ENCODE measurements around the gene RICTOR.

- TF ChIP-seq CTCF (IDR thresholded peaks at IDR 0.05) (no peak), POLR2A (IDR thresholded peaks at IDR 0.05) (no peak), POLR2AphosphoS5 (IDR thresholded peaks at IDR 0.05) (no peak)
Measured at GRCh38 chr5:39040875-39041274, 33.3 kb downstream of the RICTOR start.
